OCI-LY1 (cell line): ENCODE measurements around the gene FHIT.

Source experiments
- EZH2 ChIP-seq: fragments of 200-600 bp; sonication (generic), shearing (Covaris generic); IDR thresholded peaks from 2 replicates; pipeline ENCODE4 v1.8.0; 2017; ENCODE audit warnings: borderline replicate concordance, mixed run types, mild to moderate bottlenecking, antibody characterized with exemption, low read length, moderate library complexity, mixed read lengths
- TF ChIP-seq, protein P1 (sequence below): fragments of 200-600 bp; sonication (generic), shearing (Covaris generic); IDR thresholded peaks from 2 replicates; pipeline ENCODE4 v1.5.1; 2017; ENCODE audit warnings: mild to moderate bottlenecking, antibody characterized with exemption, low read length, moderate library complexity, mixed read lengths

DNA sequence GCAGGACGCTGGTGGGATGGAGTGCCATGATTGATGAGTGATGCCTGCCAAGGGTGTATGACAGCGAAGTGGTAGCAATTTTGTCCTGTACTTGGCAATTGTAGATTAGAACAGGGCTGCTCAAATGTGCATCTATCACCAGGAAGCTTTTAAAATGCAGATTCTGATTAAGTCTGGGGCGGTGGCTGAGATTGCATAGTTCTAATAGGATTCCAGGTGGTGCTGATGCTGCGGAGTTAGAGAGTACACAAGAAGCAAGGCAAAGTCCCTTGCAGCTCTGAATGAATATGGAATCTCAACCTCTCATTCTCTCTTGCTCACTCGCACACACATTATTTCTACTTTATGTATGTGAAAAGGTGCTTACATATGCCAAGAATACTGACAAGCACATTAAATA lies 670.4 kb downstream of the FHIT start:
- TF ChIP-seq, protein P1, sequence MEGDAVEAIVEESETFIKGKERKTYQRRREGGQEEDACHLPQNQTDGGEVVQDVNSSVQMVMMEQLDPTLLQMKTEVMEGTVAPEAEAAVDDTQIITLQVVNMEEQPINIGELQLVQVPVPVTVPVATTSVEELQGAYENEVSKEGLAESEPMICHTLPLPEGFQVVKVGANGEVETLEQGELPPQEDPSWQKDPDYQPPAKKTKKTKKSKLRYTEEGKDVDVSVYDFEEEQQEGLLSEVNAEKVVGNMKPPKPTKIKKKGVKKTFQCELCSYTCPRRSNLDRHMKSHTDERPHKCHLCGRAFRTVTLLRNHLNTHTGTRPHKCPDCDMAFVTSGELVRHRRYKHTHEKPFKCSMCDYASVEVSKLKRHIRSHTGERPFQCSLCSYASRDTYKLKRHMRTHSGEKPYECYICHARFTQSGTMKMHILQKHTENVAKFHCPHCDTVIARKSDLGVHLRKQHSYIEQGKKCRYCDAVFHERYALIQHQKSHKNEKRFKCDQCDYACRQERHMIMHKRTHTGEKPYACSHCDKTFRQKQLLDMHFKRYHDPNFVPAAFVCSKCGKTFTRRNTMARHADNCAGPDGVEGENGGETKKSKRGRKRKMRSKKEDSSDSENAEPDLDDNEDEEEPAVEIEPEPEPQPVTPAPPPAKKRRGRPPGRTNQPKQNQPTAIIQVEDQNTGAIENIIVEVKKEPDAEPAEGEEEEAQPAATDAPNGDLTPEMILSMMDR: no peak
- TF ChIP-seq EZH2: no peak
